ENCODE results near the gene DNAJC25.

- TF ChIP-seq GATA2 (IDR thresholded peaks at IDR 0.05; ENCODE audit: low read depth, low read length) (no peak), GATA3 (IDR thresholded peaks at IDR 0.05; ENCODE audit: low read depth, low read length) (no peak)
These were observed 2.2 kb downstream of the DNAJC25 start for GRCh38 chr9:111633389-111633736.

Measured in SH-SY5Y (cell line).